Activated naive CD4-positive, alpha-beta T cell treated with anti-CD3 and anti-CD28 coated beads, Interleukin-2, amount 50 U/mL, for 72 hours (primary cell): ENCODE measurements around the gene PAX3. TPM values are rescaled to one million over a fixed set of nuclear protein-coding genes. Genes with fewer than 3 reads are reported as not detected.

Source experiments
- ATAC-seq, 2 donors: fragments of 150-1000 bp; cut with Tn5 transposase; 2 replicates each; pipeline ENCODE4 v1.10.0; 2021; ENCODE audit warnings: mild to moderate bottlenecking in 2 of 2, moderate library complexity in 2 of 2
- DNase-seq, 2 donors: peaks; one replicate each; pipeline ENCODE4 v3.0.0; 2021 to 2022; ENCODE audit warnings: low spot score in 2 of 2
- H3K27ac Mint-ChIP-seq, 2 donors: one replicate each; pipeline ENCODE4 v1.8.0; 2022; ENCODE audit warnings: mild to moderate bottlenecking in 2 of 2, mixed read lengths in 2 of 2
- H3K36me3 Mint-ChIP-seq, 2 donors: one replicate each; pipeline ENCODE4 v1.8.0; 2022; ENCODE audit warnings: mixed read lengths in 2 of 2
- H3K9me3 Mint-ChIP-seq, 2 donors: one replicate each; pipeline ENCODE4 v1.8.0; 2022; ENCODE audit warnings: mixed read lengths in 2 of 2
- total RNA-seq, 2 donors: library from RNA; stranded (reverse); gene quantifications; one replicate each; pipeline ENCODE4 v1.2.3, GENCODE V29; 2022

The PAX3 gene
- total RNA-seq, 2 donors from 2014 or later, result not detected

- no peak overlapping the region for H3K27ac Mint-ChIP-seq
- no peak for DNase-seq
- ATAC-seq, result no peak
- peaks cover 0 to 8% of the 10 kb centered on the region in 2 donors for H3K9me3 Mint-ChIP-seq
- peaks cover 20 to 52% of the 10 kb centered on the region in 2 donors for H3K36me3 Mint-ChIP-seq
Observed at GRCh38 chr2:222292149-222293134, 6.4 kb downstream of the PAX3 start.

DNA sequence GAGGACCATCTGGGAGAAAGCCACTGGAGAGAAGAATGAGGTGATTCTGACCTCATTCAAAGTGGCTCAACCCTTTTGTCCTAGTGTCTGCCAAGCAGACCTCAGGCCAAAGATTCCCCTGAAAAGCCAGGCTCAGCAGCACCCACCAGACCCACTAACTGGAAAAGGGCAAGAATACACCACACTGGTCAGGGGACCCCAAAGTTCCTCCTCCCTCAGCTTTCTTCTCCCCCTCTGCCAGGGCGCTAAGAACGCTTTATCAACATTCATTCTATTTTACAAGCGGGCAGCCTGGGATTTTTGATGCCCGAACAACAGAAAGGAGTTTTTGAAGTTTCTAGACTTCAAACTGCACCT is 7.3 kb downstream of the PAX3 start:
- H3K27ac Mint-ChIP-seq, result no peak overlapping the region
- DNase-seq (no peak), ATAC-seq (no peak)
- H3K9me3 Mint-ChIP-seq, result peaks cover 0 to 8% of the 10 kb centered on the region in 2 donors
- H3K36me3 Mint-ChIP-seq, result peaks cover 20 to 45% of the 10 kb centered on the region in 2 donors

DNA sequence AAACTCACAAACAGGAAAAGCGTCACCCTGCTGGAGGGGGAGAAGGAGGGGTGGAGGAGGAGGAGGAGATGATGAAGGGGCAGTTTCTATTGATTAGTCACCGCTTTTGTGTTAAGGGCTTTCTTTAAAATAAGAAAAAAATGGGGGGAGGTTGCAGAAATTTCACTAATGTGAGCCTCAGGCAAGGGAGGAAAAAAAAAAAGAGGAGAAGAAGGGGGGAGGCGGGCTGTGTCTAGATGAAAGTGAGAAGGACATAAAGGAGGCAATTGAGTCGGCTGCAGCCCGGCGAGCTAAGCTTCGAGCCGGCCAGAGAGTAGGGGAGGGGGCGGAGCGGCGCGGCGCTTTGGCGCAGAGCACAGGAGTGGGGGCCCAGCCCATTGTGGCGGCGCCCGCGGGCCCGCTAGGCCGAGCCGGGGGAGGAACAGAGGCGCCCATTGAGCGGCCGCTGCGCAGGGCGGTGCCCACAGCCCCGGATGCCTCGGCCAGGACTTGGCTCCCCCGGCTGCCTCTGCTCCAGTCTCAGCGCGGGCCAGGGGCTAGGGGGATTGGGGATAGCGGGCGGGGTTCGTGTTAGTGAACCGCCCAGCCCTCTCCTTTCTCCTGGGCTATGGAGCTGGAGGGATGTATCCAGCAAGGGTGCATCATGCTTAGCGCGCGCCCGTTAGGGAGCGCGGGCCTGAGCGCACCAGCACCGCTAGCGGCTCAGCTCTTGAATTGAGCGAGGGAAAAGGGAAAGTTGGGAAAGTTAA is 7.9 kb downstream of the PAX3 start:
- ATAC-seq (no peak), DNase-seq (no peak)
- H3K9me3 Mint-ChIP-seq, result peaks cover 0 to 8% of the 10 kb centered on the region in 2 donors
- H3K27ac Mint-ChIP-seq, result no peak overlapping the region
- H3K36me3 Mint-ChIP-seq, result peaks cover 20 to 41% of the 10 kb centered on the region in 2 donors

- Mint-ChIP-seq H3K27ac (no peak overlapping the region), H3K9me3 (peaks cover 0 to 8% of the 10 kb centered on the region in 2 donors)
- no peak for ATAC-seq
Observed at GRCh38 chr2:222290401-222290735, 8.4 kb downstream of the PAX3 start.

GRCh38 chr2:222289278-222290160 is 9.3 kb downstream of the PAX3 start:
- DNase-seq, result no peak
- ATAC-seq, result no peak
- Mint-ChIP-seq H3K36me3 (peaks cover 14 to 31% of the 10 kb centered on the region in 2 donors), H3K27ac (peak overlapping the region in 1 of 2 donors; percentile 79), H3K9me3 (peaks cover 0 to 8% of the 10 kb centered on the region in 2 donors)

More at GRCh38 chr2:222290401-222290735, 8.4 kb downstream of the PAX3 start:
- DNase-seq, result no peak
- peaks cover 19 to 37% of the 10 kb centered on the region in 2 donors for H3K36me3 Mint-ChIP-seq

DNA sequence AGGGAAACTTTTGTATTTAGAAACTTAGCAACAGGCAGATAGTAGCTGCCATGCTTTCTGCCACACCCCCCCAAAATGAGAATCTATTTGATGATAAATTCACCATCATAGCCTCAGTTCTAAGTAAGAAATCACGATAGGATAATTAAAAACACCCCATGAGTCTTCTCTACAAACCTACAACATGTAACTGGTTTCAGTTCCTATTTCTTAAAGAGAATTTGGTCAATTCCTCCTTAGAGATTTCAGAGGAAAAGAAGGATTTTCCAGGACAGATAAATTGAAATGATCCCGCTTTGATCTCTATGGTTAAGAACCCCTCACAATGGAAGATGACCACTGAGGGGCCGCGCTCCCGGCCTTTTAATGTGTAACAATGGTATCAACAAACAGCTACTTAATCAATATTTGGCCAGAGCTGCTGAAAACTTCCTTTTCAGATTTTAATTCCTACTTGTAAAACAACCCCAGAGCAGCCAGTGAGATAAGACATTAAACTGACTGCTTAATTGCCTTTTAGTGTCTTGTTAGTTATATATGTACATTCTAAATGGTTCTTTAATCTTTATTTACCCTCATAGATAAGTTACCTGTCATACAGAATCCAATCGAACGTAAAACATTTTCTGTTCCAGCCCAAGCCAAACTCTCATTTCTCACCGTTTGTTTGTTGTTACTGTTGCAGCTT is 10.1 kb downstream of the PAX3 start:
- H3K36me3 Mint-ChIP-seq, result peaks cover 14 to 27% of the 10 kb centered on the region in 2 donors
- H3K27ac Mint-ChIP-seq, result no peak overlapping the region
- DNase-seq (no peak), ATAC-seq (no peak)
- peaks cover 0 to 8% of the 10 kb centered on the region in 2 donors for H3K9me3 Mint-ChIP-seq

GRCh38 chr2:222287862-222288479 is 10.8 kb downstream of the PAX3 start:
- H3K36me3 Mint-ChIP-seq, result peaks cover 14 to 19% of the 10 kb centered on the region in 2 donors
- ATAC-seq, result no peak
- no peak for DNase-seq
- peaks cover 0 to 11% of the 10 kb centered on the region in 2 donors for H3K9me3 Mint-ChIP-seq
- H3K27ac Mint-ChIP-seq, result no peak overlapping the region

DNA sequence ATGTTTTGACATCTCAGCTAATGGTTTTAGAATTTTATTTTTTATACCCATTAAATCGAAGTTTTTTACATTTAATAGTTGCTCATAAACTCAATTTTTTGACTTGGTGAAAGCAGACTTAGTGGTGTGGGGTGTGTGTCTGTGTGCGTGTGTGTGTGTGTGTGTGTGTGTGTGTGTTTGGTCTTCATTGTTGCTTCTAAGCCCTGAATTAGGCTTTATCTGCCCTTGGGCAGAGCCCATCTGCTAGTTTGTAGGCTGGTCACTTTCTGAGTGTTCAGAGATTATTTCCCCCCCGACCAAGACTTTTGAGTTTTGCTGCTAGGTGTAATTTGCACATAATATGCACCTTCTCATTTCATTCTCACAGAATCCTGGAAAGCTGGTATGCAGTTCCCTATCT is 14.3 kb downstream of the PAX3 start:
- no peak for DNase-seq
- Mint-ChIP-seq H3K9me3 (peaks cover 0 to 4% of the 10 kb centered on the region in 2 donors), H3K36me3 (peaks cover 3 to 7% of the 10 kb centered on the region in 2 donors), H3K27ac (no peak overlapping the region)
- no peak for ATAC-seq

DNA sequence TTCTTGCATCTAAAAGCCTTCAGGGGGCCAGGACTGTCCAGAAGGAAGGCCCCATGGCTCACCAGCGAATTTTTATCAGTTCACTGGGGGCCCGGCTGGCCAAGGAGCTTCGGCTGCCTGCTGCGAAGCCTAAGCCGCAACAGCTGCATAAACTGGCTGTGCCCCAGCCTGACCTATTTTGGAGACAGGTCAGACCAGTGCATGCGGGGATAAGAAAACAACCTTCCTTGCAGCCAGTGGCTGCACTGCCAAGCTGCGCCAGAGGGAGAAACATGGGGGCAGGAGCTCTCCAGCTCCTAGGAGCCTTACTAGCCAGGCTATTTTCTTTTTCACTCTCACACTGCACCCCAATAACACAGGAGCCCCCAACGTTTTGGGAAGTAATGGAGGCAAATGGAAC is 15.2 kb downstream of the PAX3 start:
- no peak for ATAC-seq
- H3K27ac Mint-ChIP-seq, result no peak overlapping the region
- H3K36me3 Mint-ChIP-seq, result peaks cover 0 to 4% of the 10 kb centered on the region in 2 donors

GRCh38 chr2:222281506-222281905 is 17.3 kb downstream of the PAX3 start:
- ATAC-seq (no peak), DNase-seq (no peak)
- Mint-ChIP-seq H3K27ac (no peak overlapping the region), H3K9me3 (peaks cover 2 to 4% of the 10 kb centered on the region in 2 donors), H3K36me3 (no peaks in the 10 kb centered on the region)

More for the DNA sequence above, 15.2 kb downstream of the PAX3 start:
- peaks cover 0 to 4% of the 10 kb centered on the region in 2 donors for H3K9me3 Mint-ChIP-seq
- no peak for DNase-seq

DNA sequence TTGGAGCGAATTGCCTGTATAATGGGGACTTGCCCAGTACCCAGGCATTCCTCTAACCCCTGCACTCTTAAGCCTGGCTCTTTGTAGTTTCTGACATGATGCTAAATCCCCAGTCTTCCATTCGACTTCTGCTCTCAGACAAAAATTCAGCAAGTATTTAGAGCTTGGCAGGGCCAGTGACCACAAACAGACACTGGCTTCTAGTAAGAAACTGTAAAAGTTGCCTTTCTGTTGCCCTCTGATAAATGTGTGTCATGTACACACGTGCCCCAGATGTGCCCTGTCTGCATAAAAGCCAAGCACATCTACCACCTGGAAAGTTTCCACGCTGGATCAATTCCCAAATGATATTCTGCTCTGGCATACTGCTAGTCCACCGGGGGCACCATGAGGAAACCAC is 18.0 kb downstream of the PAX3 start:
- ATAC-seq, result no peak
- Mint-ChIP-seq H3K27ac (no peak overlapping the region), H3K9me3 (peaks cover 3 to 4% of the 10 kb centered on the region in 2 donors), H3K36me3 (no peaks in the 10 kb centered on the region)
- no peak for DNase-seq

GRCh38 chr2:222272446-222273015 is 26.3 kb downstream of the PAX3 start:
- Mint-ChIP-seq H3K36me3 (no peaks in the 10 kb centered on the region), H3K27ac (no peak overlapping the region), H3K9me3 (peaks cover 0 to 3% of the 10 kb centered on the region in 2 donors)
- ATAC-seq, result no peak
- no peak for DNase-seq

DNA sequence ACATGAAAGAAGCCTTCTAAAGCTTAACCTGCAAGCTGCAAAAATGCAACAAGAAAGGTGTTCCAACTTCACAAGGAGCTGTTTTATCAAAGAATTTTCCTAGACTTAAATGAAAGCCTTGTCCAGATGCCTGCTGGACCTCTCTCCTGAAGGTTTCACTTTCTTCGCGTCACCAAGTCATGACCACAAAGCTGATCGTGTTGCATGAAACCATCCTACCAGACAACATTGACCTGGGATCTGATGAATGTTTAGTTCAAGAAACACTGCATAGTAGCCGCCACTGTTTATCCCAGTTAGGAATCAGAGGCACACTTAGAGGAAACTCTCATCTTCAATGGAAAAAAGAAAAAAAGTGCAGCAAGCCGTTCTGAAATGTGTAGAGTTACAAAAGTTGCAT is 26.9 kb downstream of the PAX3 start:
- H3K9me3 Mint-ChIP-seq, result peaks cover 0 to 3% of the 10 kb centered on the region in 2 donors
- no peak for DNase-seq
- H3K27ac Mint-ChIP-seq, result no peak overlapping the region
- ATAC-seq, result no peak
- H3K36me3 Mint-ChIP-seq, result no peaks in the 10 kb centered on the region

GRCh38 chr2:222270396-222270795 is 28.4 kb downstream of the PAX3 start:
- DNase-seq, result no peak
- no peak for ATAC-seq
- Mint-ChIP-seq H3K9me3 (no peaks in the 10 kb centered on the region), H3K36me3 (no peaks in the 10 kb centered on the region), H3K27ac (no peak overlapping the region)

- no peak for DNase-seq
- H3K36me3 Mint-ChIP-seq, result peaks cover 0 to under 1% of the 10 kb centered on the region in 2 donors
- H3K9me3 Mint-ChIP-seq, result peaks cover 1 to 6% of the 10 kb centered on the region in 2 donors
- no peak overlapping the region for H3K27ac Mint-ChIP-seq
- no peak for ATAC-seq
Observed at GRCh38 chr2:222269132-222269531, 29.7 kb downstream of the PAX3 start.
